Fibroblast of pulmonary artery (primary cell): ENCODE measurements around the gene PIP4K2A.
A peak's percentile ranks its signal among the peaks of the same experiment; 100 is the strongest.

Source experiments
- DNase-seq: peaks from one replicate; pipeline ENCODE4 v3.0.0-alpha.2; 2010; ENCODE audit warnings: low read depth
- H3K4me3 ChIP-seq: replicated peaks from 2 replicates; pipeline ENCODE4 v1.5.1; 2011; ENCODE audit warnings: low read depth, mild to moderate bottlenecking, control low read depth, low read length, moderate library complexity
- TF ChIP-seq, protein P1 (sequence below): IDR thresholded peaks from 2 replicates; pipeline ENCODE4 v1.5.1; 2011; ENCODE audit warnings: mild to moderate bottlenecking, control low read depth, low read length, inconsistent platforms; ENCODE audit errors: missing control alignments

Gene PIP4K2A

DNA sequence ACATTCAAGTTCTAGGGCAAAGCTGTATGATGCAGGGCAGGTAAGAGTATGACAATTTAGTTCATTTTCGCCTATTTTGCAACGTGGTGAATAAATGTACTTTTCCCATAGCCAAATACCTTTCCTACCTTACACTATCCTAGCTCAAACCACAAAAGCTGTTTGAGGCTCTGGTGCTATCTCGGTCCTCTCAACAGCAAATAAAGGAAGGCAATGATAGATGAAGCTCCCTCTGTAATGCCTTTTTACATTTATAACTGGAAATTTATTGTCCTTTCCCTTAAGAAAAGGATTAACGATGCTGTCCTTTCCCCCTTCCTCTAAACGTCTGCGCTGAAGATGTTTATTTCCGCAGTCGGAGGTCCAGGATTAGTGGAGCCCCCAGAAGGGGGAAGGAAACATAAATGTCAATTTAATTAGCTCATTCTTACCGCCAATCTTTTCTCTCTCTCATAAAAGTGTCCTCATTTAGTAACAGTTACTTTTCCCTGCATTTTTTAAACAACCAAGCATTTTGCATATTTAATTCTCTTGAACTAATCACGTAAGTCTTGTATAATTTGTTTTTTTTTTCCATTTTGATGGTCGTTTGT, 114.6 kb downstream of the PIP4K2A start:
- DNase-seq = no peak
- H3K4me3 ChIP-seq = no peak overlapping the region
- TF ChIP-seq, protein P1, sequence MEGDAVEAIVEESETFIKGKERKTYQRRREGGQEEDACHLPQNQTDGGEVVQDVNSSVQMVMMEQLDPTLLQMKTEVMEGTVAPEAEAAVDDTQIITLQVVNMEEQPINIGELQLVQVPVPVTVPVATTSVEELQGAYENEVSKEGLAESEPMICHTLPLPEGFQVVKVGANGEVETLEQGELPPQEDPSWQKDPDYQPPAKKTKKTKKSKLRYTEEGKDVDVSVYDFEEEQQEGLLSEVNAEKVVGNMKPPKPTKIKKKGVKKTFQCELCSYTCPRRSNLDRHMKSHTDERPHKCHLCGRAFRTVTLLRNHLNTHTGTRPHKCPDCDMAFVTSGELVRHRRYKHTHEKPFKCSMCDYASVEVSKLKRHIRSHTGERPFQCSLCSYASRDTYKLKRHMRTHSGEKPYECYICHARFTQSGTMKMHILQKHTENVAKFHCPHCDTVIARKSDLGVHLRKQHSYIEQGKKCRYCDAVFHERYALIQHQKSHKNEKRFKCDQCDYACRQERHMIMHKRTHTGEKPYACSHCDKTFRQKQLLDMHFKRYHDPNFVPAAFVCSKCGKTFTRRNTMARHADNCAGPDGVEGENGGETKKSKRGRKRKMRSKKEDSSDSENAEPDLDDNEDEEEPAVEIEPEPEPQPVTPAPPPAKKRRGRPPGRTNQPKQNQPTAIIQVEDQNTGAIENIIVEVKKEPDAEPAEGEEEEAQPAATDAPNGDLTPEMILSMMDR = no peak

DNA sequence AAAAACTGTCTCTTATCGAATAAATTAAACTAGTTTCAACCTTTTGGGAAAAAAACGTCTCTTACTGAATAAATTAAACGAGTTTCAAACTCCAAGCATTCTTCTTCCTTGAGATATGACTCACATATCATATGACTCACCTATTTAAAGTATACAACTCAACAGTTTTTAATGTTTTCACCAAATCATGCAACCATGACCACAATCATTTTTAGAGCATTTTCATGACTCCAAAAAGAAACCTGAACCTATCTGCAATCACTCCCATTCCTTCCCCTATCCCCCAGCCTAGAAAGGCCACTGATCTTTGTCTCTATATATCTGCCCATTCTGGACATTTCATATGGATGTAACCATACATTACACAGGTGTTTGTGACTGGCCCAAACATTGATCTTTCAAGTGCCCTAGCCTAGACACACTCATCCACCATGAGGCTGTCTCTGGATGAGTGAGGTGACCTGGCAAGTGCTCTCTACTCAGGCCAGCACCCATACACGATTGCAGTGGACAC, 115.3 kb downstream of the PIP4K2A start:
- H3K4me3 ChIP-seq = no peak overlapping the region
- TF ChIP-seq, protein P1 = no peak
- DNase-seq = peak; percentile 62

- TF ChIP-seq, protein P1 = no peak
- no peak for DNase-seq
- H3K4me3 ChIP-seq = no peak overlapping the region
Measured at GRCh38 chr10:22598478-22598877, 115.9 kb downstream of the PIP4K2A start.

DNA sequence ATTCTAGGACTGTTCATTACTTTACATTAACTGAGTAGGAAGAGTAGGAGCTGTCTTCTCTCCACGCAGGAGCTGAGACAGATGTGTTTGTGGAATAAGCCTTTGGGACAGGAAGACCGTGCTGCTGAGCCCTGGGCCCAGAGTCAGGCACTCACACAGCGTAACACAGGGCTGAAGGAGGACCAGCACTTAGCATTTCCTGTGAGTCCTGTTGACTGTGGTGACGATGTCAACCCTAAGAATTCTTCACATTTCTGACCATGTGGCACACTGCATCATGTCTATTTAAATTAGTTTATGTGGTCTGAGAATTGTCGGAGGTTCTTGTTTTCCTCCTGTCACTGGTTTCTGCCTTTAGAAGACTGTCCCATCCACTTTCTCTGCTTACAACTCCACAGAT, 117.2 kb downstream of the PIP4K2A start:
- TF ChIP-seq, protein P1 = no peak
- peak; percentile 17 for DNase-seq
- no peak overlapping the region for H3K4me3 ChIP-seq

GRCh38 chr10:22593636-22594198, 120.7 kb downstream of the PIP4K2A start:
- no peak for DNase-seq
- H3K4me3 ChIP-seq = no peak overlapping the region
- TF ChIP-seq, protein P1 = no peak

DNA sequence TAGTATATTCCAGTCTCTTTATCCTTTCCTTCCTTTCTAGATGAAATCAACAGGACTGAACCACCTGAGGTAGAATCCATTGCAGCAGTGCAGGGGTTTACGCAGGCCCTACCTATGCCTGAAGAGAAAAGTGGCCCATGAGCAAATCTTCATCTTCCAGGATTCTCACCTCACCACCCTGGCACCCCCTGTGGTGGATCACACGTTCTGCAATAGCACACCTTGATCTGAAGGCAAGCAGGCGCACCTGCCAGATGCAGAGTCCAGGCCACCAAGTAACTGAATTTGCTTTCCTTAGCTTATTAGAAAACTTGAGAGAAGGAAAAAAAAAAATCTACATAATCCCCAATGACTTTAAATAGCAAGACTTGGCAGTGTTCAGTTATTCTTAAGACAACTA, 121.4 kb downstream of the PIP4K2A start:
- TF ChIP-seq, protein P1 = no peak
- H3K4me3 ChIP-seq = no peak overlapping the region
- DNase-seq = no peak
